Parathyroid adenoma (tissue), 2 donors: ENCODE data around the gene ADGRA1.
"Not testable (repeated sequence)": the region's sequence is repeated elsewhere in the genome, so short reads cannot be mapped to it uniquely, and the experiment has no call there.

ENCODE experiments used
- H2AFZ ChIP-seq: fragments of 300-600 bp; sonication (generic); one replicate; pipeline ENCODE4 v1.7.0; 2017; ENCODE audit warnings: antibody characterized with exemption, mild to moderate bottlenecking
- H3K27ac ChIP-seq: fragments of 300-600 bp; sonication (generic); one replicate; pipeline ENCODE4 v1.7.0; 2017
- H3K27me3 ChIP-seq: fragments of 300-600 bp; sonication (generic); one replicate; pipeline ENCODE4 v1.7.0; 2017; ENCODE audit warnings: low read length; ENCODE audit not compliant: control insufficient read depth, insufficient read depth
- H3K36me3 ChIP-seq: fragments of 300-600 bp; sonication (generic); one replicate; pipeline ENCODE4 v1.7.0; 2017; ENCODE audit warnings: low read length; ENCODE audit not compliant: control insufficient read depth, insufficient read depth
- H3K4me1 ChIP-seq: fragments of 300-600 bp; sonication (generic); one replicate; pipeline ENCODE4 v1.7.0; 2017; ENCODE audit warnings: control low read depth
- H3K4me2 ChIP-seq: fragments of 300-600 bp; sonication (generic); one replicate; pipeline ENCODE4 v1.7.0; 2017; ENCODE audit warnings: low read length
- H3K4me3 ChIP-seq: fragments of 300-600 bp; sonication (generic); one replicate; pipeline ENCODE4 v1.7.0; 2017; ENCODE audit warnings: low read depth, low read length
- H3K79me2 ChIP-seq: fragments of 300-600 bp; sonication (generic); one replicate; pipeline ENCODE4 v1.7.0; 2017; ENCODE audit warnings: control low read depth
- H3K9ac ChIP-seq: fragments of 300-600 bp; sonication (generic); one replicate; pipeline ENCODE4 v1.7.0; 2017; ENCODE audit warnings: mild to moderate bottlenecking
- H3K9me3 ChIP-seq: fragments of 300-600 bp; sonication (generic); one replicate; pipeline ENCODE4 v1.7.0; 2017; ENCODE audit warnings: low read length; ENCODE audit not compliant: control insufficient read depth
- CTCF ChIP-seq: fragments of 300-600 bp; sonication (generic); IDR thresholded peaks from one replicate; pipeline ENCODE4 v1.7.0; 2017; ENCODE audit warnings: antibody characterized with exemption, mild to moderate bottlenecking
- donor health status: primary hyperparathyroidism.

ADGRA1 gene

DNA sequence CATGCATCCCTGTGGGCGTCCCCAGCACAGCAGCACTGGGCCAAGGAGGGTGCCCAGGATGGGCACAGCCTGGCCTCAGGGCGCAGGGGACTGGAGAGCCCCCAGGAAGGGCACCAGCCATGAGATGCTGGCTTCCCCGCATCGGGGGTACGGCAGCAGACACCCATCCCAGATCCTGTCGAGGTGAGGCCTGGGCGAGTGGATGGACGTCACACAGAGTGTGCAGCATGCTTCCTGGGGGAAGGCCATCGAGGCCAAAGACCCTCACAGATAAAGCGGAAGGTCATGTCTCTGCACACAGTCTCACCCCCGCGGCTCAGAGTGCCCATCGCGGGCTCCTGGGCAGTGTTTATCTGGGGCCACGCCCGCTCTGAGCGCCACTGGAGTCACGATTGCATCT is 18.8 kb downstream of the ADGRA1 start:
- no peak overlapping the region for H2AFZ ChIP-seq
- H3K36me3 ChIP-seq, result no peaks in the 10 kb centered on the region
- H3K4me1 ChIP-seq, result no peaks in the 10 kb centered on the region
- no peaks in the 10 kb centered on the region for H3K9me3 ChIP-seq
- no peak overlapping the region for H3K4me2 ChIP-seq
- H3K27ac ChIP-seq, result no peak overlapping the region
- no peaks in the 10 kb centered on the region for H3K27me3 ChIP-seq
- no peak overlapping the region for H3K9ac ChIP-seq
- no peaks in the 10 kb centered on the region for H3K79me2 ChIP-seq
- H3K4me3 ChIP-seq, result no peak overlapping the region
- no peak for TF ChIP-seq CTCF

DNA sequence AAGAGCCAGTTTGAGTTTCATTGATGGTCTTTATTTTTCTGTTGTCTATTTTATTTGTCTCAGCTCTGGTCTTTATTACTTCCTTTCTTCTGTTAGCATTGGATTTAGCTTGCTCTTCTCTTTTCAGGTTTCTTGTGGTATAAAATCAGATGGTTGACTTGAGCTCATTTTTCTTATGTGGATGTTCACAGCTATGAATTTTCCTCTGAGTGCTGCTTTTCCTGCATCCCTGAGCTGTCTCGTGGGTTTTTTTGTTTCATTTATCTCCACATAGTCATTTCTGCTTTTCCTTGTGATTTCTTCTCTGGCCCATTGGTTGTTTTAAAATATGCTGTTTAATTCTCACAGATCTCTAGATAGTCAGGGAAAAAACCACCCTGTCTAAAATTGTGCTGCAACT is 19.7 kb downstream of the ADGRA1 start:
- Histone ChIP-seq H3K79me2 (no peaks in the 10 kb centered on the region), H3K9ac (no peak overlapping the region), H2AFZ (no peak overlapping the region), H3K27ac (no peak overlapping the region), H3K9me3 (no peaks in the 10 kb centered on the region), H3K4me2 (no peak overlapping the region), H3K4me3 (no peak overlapping the region), H3K36me3 (no peaks in the 10 kb centered on the region), H3K27me3 (no peaks in the 10 kb centered on the region), H3K4me1 (no peaks in the 10 kb centered on the region)
- TF ChIP-seq CTCF, result no peak

DNA sequence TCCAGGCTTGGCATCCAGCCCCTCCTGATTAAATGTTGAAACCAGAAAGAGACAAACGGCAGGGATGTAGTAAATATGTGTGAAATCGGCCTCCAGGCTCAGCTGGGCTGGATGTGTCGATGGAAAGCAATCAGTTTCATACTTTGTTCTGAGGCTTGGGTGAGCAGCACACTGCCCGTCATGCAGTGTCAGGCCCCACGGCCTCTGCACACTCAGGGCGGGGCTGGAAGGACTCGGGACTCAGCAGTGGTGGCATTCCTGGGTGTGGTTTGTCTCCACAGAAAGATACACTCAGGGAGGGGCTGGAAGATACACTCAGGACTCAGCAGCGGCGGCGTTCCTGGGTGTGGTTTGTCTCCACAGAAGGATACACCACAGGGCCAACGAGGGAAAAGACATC is 22.0 kb downstream of the ADGRA1 start:
- Histone ChIP-seq H3K4me2 (no peak overlapping the region), H3K27ac (no peak overlapping the region), H3K9ac (no peak overlapping the region), H3K4me1 (no peaks in the 10 kb centered on the region), H3K4me3 (no peak overlapping the region), H2AFZ (no peak overlapping the region), H3K36me3 (no peaks in the 10 kb centered on the region), H3K79me2 (no peaks in the 10 kb centered on the region), H3K9me3 (no peaks in the 10 kb centered on the region), H3K27me3 (no peaks in the 10 kb centered on the region)
- TF ChIP-seq CTCF, result no peak

- no peaks in the 10 kb centered on the region for H3K36me3 ChIP-seq
- H3K79me2 ChIP-seq, result no peaks in the 10 kb centered on the region
- no peak overlapping the region for H3K4me3 ChIP-seq
- TF ChIP-seq CTCF, result no peak
- H3K27ac ChIP-seq, result no peak overlapping the region
- no peaks in the 10 kb centered on the region for H3K27me3 ChIP-seq
- H2AFZ ChIP-seq, result no peak overlapping the region
- H3K9me3 ChIP-seq, result no peaks in the 10 kb centered on the region
- H3K4me1 ChIP-seq, result no peaks in the 10 kb centered on the region
- no peak overlapping the region for H3K4me2 ChIP-seq
- H3K9ac ChIP-seq, result no peak overlapping the region
Measured at GRCh38 chr10:133110133-133110532, 22.4 kb downstream of the ADGRA1 start.

DNA sequence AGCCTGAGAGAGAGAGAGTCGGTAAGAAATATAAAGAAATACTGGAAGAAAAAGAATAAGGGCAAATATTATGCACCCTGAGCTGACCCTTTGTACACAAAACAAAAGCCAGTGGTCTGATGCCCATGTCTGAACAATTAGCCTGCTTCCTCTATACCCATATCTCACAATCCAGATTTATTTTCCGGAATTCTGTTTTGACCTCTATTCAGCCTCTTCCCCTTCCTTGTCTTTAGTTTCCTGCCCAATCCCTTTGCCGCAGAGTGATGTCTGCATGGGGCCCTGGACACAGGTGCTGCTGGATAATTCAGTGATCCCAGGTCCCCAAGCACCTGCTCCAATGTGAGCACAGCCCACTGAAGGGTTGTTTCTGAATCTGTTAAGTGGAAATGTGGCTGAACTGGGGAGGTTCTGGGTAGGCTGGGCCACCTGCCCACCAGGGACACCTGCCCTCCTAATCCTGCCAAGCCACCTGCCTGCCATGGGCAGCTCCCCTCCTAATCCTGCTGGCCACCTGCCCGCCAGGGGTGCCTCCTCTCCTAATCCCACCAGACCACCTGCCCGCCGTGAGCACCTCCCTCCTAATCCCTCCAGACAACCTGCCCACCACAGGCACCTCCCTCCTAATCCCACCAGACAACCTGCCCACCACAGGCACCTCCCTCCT is 23.0 kb downstream of the ADGRA1 start:
- no peaks in the 10 kb centered on the region for H3K9me3 ChIP-seq
- H3K79me2 ChIP-seq, result no peaks in the 10 kb centered on the region
- no peaks in the 10 kb centered on the region for H3K27me3 ChIP-seq
- no peak overlapping the region for H3K4me2 ChIP-seq
- no peak overlapping the region for H3K4me3 ChIP-seq
- H3K36me3 ChIP-seq, result no peaks in the 10 kb centered on the region
- no peaks in the 10 kb centered on the region for H3K4me1 ChIP-seq
- no peak for TF ChIP-seq CTCF
- H3K9ac ChIP-seq, result no peak overlapping the region
- H2AFZ ChIP-seq, result no peak overlapping the region
- H3K27ac ChIP-seq, result no peak overlapping the region

DNA sequence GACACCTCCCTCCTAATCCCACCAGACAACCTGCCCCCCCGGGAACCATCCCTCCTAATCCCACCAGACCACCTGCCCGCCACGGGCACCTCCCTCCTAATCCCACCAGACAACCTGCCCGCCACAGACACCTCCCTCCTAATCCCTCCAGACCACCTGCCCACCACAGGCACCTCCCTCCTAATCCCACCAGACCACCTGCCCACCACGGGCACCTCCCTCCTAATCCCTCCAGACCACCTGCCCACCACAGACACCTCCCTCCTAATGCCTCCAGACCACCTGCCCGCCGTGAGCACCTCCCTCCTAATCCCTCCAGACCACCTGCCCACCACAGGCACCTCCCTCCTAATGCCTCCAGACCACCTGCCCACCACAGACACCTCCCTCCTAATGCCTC is 23.9 kb downstream of the ADGRA1 start:
- not testable (repeated sequence) for H3K36me3 ChIP-seq, H2AFZ ChIP-seq, H3K79me2 ChIP-seq, H3K4me3 ChIP-seq, H3K27me3 ChIP-seq, H3K27ac ChIP-seq, H3K4me2 ChIP-seq, H3K9ac ChIP-seq, H3K4me1 ChIP-seq, H3K9me3 ChIP-seq
